Hepatocyte (in vitro differentiated cells): ENCODE measurements around the gene PTPRN2. TPM values are rescaled to one million over a fixed set of nuclear protein-coding genes. Genes with fewer than 3 reads are reported as not detected.
"Not testable (repeated sequence)": the region's sequence is repeated elsewhere in the genome, so short reads cannot be mapped to it uniquely, and the experiment has no call there.

Source experiments
- DNase-seq: peaks from one replicate; pipeline ENCODE4 v3.0.0-alpha.2; 2016; ENCODE audit warnings: low spot score
- H2AFZ ChIP-seq: fragments of 200-600 bp; sonication (generic); 2 replicates; pipeline ENCODE4 v1.6.0; 2016; ENCODE audit warnings: antibody characterized with exemption, mild to moderate bottlenecking
- H3K27ac ChIP-seq: fragments of 200-600 bp; sonication (generic); 2 replicates; pipeline ENCODE4 v1.5.1; 2016; ENCODE audit warnings: mild to moderate bottlenecking
- H3K27me3 ChIP-seq: fragments of 200-600 bp; sonication (generic); 2 replicates; pipeline ENCODE4 v1.6.1; 2016
- H3K36me3 ChIP-seq: fragments of 200-600 bp; sonication (generic); replicated peaks from 2 replicates; pipeline ENCODE4 v1.5.1; 2016; ENCODE audit warnings: low read depth; ENCODE audit not compliant: insufficient read depth
- H3K4me1 ChIP-seq: fragments of 200-600 bp; sonication (generic); 2 replicates; pipeline ENCODE4 v1.5.1; 2016; ENCODE audit warnings: mild to moderate bottlenecking, moderate library complexity; ENCODE audit not compliant: insufficient read depth
- H3K4me2 ChIP-seq: fragments of 200-600 bp; sonication (generic); 2 replicates; pipeline ENCODE4 v1.6.0; 2016
- H3K4me3 ChIP-seq: fragments of 200-600 bp; sonication (generic); 2 replicates; pipeline ENCODE4 v1.5.1; 2016; ENCODE audit warnings: mild to moderate bottlenecking
- H3K79me2 ChIP-seq: fragments of 200-600 bp; sonication (generic); 2 replicates; pipeline ENCODE4 v1.6.0; 2017; ENCODE audit warnings: mild to moderate bottlenecking
- H3K9me2 ChIP-seq: fragments of 200-600 bp; sonication (generic); replicated peaks from 2 replicates; pipeline ENCODE4 v1.6.0; 2017; ENCODE audit warnings: mild to moderate bottlenecking; ENCODE audit not compliant: insufficient read depth
- H3K9me3 ChIP-seq: fragments of 200-600 bp; sonication (generic); 2 replicates; pipeline ENCODE4 v1.5.1; 2016; ENCODE audit warnings: low read depth, mild to moderate bottlenecking
- H4K20me1 ChIP-seq: fragments of 200-600 bp; sonication (generic); 2 replicates; pipeline ENCODE4 v1.6.0; 2016; ENCODE audit warnings: mild to moderate bottlenecking; ENCODE audit not compliant: insufficient read depth, poor library complexity, severe bottlenecking
- CTCF ChIP-seq: fragments of 200-600 bp; sonication (generic); IDR thresholded peaks from 2 replicates; pipeline ENCODE4 v1.5.1; 2016; ENCODE audit warnings: antibody characterized with exemption, mild to moderate bottlenecking; ENCODE audit not compliant: poor library complexity
- EZH2 ChIP-seq: fragments of 200-600 bp; sonication (generic); IDR thresholded peaks from 2 replicates; pipeline ENCODE4 v1.6.1; 2016; ENCODE audit warnings: antibody characterized with exemption, mild to moderate bottlenecking, borderline replicate concordance
- EZH2phosphoT487 ChIP-seq: fragments of 200-600 bp; sonication (generic); IDR thresholded peaks from one replicate; pipeline ENCODE4 v1.6.1; 2018; ENCODE audit warnings: antibody characterized with exemption, mild to moderate bottlenecking, low read depth, moderate library complexity; ENCODE audit not compliant: unreplicated experiment, severe bottlenecking
- WGBS: methylation state at CpG from one replicate; pipeline ENCODE4 v1.1.6; 2016; ENCODE audit warnings: low lambda C conversion rate; ENCODE audit errors: missing lambda C conversion rate; 5-methylcytosine and 5-hydroxymethylcytosine counted together
- polyA plus RNA-seq: library from polyadenylated mRNA; unstranded; fragments of >200 nt; fragmentation: Nextera tagmentation; extraction: Ambion mirVana; gene quantifications from 2 replicates; pipeline ENCODE4 v1.2.1, GENCODE V29; 2016
- total RNA-seq: library from RNA; depleted of rRNA; stranded (reverse); fragments of >200 nt; gene quantifications from 2 replicates; pipeline ENCODE4 v1.2.3, GENCODE V29; 2014

Gene PTPRN2
- total and polyA plus RNA-seq, 2 experiments from 2014 or later, result 2.1 to 3.3 TPM

GRCh38 chr7:158428131-158428836, 159.3 kb downstream of the PTPRN2 start:
- 91% methylated on average over 26 of the region's 26 CpGs for WGBS
- no peak for DNase-seq

GRCh38 chr7:158425676-158426075, 161.9 kb downstream of the PTPRN2 start:
- not testable (repeated sequence) for H4K20me1 ChIP-seq, H3K9me2 ChIP-seq

More at GRCh38 chr7:158428131-158428836, 159.3 kb downstream of the PTPRN2 start:
- H3K27ac ChIP-seq, result no peak overlapping the region
- H3K9me2 ChIP-seq, result no peaks in the 10 kb centered on the region
- H3K27me3 ChIP-seq, result no peaks in the 10 kb centered on the region
- no peaks in the 10 kb centered on the region for H3K79me2 ChIP-seq
- no peaks in the 10 kb centered on the region for H4K20me1 ChIP-seq
- H2AFZ ChIP-seq, result no peak overlapping the region
- H3K4me1 ChIP-seq, result peaks cover 13% of the 10 kb centered on the region
- no peak for TF ChIP-seq CTCF
- no peak for TF ChIP-seq EZH2phosphoT487
- TF ChIP-seq EZH2, result no peak
- H3K36me3 ChIP-seq, result no peaks in the 10 kb centered on the region
- no peaks in the 10 kb centered on the region for H3K9me3 ChIP-seq
- no peak overlapping the region for H3K4me2 ChIP-seq
- H3K4me3 ChIP-seq, result no peak overlapping the region

GRCh38 chr7:158424531-158424930, 163.1 kb downstream of the PTPRN2 start:
- Histone ChIP-seq H3K4me2 (no peak overlapping the region), H3K9me3 (no peaks in the 10 kb centered on the region), H3K36me3 (no peaks in the 10 kb centered on the region), H2AFZ (no peak overlapping the region), H3K27me3 (no peaks in the 10 kb centered on the region), H3K4me3 (no peak overlapping the region), H4K20me1 (no peaks in the 10 kb centered on the region), H3K27ac (no peak overlapping the region), H3K4me1 (no peaks in the 10 kb centered on the region), H3K9me2 (no peaks in the 10 kb centered on the region), H3K79me2 (no peaks in the 10 kb centered on the region)
- 96% methylated on average over 19 of the region's 19 CpGs for WGBS
- TF ChIP-seq EZH2phosphoT487 (no peak), CTCF (no peak), EZH2 (no peak)
- no peak for DNase-seq

More at GRCh38 chr7:158425676-158426075, 161.9 kb downstream of the PTPRN2 start:
- H2AFZ ChIP-seq, H3K36me3 ChIP-seq, H3K4me2 ChIP-seq, DNase-seq, H3K79me2 ChIP-seq, H3K27ac ChIP-seq, H3K27me3 ChIP-seq, H3K4me1 ChIP-seq, H3K9me3 ChIP-seq, H3K4me3 ChIP-seq: not testable (repeated sequence)
- no CpG with 5 or more reads among the region's 42 CpGs for WGBS

GRCh38 chr7:158424011-158424410, 163.6 kb downstream of the PTPRN2 start:
- no peak for DNase-seq
- H3K27ac ChIP-seq, result no peak overlapping the region
- no peaks in the 10 kb centered on the region for H4K20me1 ChIP-seq
- TF ChIP-seq EZH2phosphoT487 (no peak), CTCF (no peak), EZH2 (no peak)
- no peak overlapping the region for H3K4me3 ChIP-seq
- H3K79me2 ChIP-seq, result no peaks in the 10 kb centered on the region
- H3K36me3 ChIP-seq, result no peaks in the 10 kb centered on the region
- no peaks in the 10 kb centered on the region for H3K27me3 ChIP-seq
- H3K4me2 ChIP-seq, result no peak overlapping the region
- H3K9me2 ChIP-seq, result no peaks in the 10 kb centered on the region
- no peak overlapping the region for H2AFZ ChIP-seq
- no peaks in the 10 kb centered on the region for H3K9me3 ChIP-seq
- H3K4me1 ChIP-seq, result no peaks in the 10 kb centered on the region
- WGBS, result 93% methylated on average over 23 of the region's 23 CpGs
